ENCODE data around the gene GALNT17. TPM values are rescaled to one million over a fixed set of nuclear protein-coding genes. Genes with fewer than 3 reads are reported as not detected.

The GALNT17 gene
- total RNA-seq, 1 donor: 0.18 TPM

DNA sequence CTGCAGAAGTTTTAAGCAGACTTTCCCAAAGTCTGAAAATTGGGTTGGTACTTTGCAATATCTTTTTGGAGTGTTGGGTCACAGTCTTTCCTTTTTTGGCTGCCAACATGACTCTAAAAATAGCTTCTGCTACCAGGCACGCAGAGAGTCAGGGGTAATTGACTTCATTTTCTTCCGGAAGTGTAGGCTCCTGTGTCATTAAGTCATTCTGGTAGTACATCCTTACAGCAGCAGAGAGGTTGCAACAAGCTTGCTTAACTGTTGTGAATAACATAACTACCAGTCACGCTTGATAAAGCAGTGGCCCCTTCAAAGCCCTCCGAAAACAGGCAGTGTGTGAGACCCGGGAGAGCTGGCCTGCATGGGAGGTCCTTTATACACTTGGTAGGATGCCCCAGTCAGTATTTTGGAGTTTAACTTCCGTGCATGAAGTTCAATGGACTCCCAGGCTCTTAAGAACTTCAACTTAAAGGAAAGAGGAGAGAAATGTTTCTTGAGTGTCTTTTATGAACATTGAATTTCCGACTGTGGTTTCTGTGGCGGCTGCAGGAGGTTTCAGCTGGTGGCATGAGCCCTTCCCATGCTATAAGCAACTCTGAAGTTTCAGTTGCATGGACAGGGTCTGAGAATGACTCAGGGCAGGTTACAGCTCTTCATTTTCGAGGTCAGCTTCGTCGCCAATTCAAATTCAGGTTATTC, 310.7 kb downstream of the GALNT17 start:
- TF ChIP-seq, protein P1, sequence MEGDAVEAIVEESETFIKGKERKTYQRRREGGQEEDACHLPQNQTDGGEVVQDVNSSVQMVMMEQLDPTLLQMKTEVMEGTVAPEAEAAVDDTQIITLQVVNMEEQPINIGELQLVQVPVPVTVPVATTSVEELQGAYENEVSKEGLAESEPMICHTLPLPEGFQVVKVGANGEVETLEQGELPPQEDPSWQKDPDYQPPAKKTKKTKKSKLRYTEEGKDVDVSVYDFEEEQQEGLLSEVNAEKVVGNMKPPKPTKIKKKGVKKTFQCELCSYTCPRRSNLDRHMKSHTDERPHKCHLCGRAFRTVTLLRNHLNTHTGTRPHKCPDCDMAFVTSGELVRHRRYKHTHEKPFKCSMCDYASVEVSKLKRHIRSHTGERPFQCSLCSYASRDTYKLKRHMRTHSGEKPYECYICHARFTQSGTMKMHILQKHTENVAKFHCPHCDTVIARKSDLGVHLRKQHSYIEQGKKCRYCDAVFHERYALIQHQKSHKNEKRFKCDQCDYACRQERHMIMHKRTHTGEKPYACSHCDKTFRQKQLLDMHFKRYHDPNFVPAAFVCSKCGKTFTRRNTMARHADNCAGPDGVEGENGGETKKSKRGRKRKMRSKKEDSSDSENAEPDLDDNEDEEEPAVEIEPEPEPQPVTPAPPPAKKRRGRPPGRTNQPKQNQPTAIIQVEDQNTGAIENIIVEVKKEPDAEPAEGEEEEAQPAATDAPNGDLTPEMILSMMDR (IDR thresholded peaks at IDR 0.05; ENCODE audit: insufficient read depth, low read length): no peak
- H3K4me3 ChIP-seq (ENCODE audit: low read depth, low read length): no peak overlapping the region
- DNase-seq (ENCODE audit: low read depth): no peak

GRCh38 chr7:71443191-71443530, 311.2 kb downstream of the GALNT17 start:
- TF ChIP-seq, protein P1 (IDR thresholded peaks at IDR 0.05; ENCODE audit: insufficient read depth, low read length): no peak
- DNase-seq (ENCODE audit: low read depth): no peak

GRCh38 chr7:71444130-71444529, 312.2 kb downstream of the GALNT17 start:
- no peak overlapping the region for H3K4me3 ChIP-seq (ENCODE audit: low read depth, low read length)
- DNase-seq (ENCODE audit: low read depth): no peak
- TF ChIP-seq, protein P1 (IDR thresholded peaks at IDR 0.05; ENCODE audit: insufficient read depth, low read length): no peak

More at GRCh38 chr7:71443191-71443530, 311.2 kb downstream of the GALNT17 start:
- H3K4me3 ChIP-seq (ENCODE audit: low read depth, low read length): no peak overlapping the region

DNA sequence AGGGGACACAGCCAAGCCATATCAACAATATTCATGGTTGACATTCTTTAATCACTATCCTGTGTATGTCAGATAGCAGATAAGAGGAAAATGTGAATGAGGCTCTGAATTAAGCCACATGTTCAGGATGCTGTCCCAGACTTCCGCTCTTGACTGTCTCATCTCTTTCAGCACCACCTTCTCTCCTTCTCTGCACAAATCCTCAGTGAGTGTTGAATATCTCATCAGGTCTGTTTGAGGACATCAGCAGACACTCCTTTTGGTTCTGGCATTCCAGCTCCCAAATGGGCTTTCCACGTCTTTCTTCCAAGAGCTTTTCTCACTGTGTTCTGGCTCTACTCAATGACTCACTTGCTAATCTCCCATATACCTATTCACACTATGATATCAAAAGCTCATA, 321.7 kb downstream of the GALNT17 start:
- no peak for DNase-seq (ENCODE audit: low read depth)
- TF ChIP-seq, protein P1 (IDR thresholded peaks at IDR 0.05; ENCODE audit: insufficient read depth, low read length): no peak
- no peak overlapping the region for H3K4me3 ChIP-seq (ENCODE audit: low read depth, low read length)

- TF ChIP-seq, protein P1 (IDR thresholded peaks at IDR 0.05; ENCODE audit: insufficient read depth, low read length): no peak
- DNase-seq (ENCODE audit: low read depth): no peak
- no peak overlapping the region for H3K4me3 ChIP-seq (ENCODE audit: low read depth, low read length)
Observed at GRCh38 chr7:71454981-71455380, 323.0 kb downstream of the GALNT17 start.

GRCh38 chr7:71457021-71457420, 325.1 kb downstream of the GALNT17 start:
- no peak overlapping the region for H3K4me3 ChIP-seq (ENCODE audit: low read depth, low read length)
- DNase-seq (ENCODE audit: low read depth): no peak
- TF ChIP-seq, protein P1 (IDR thresholded peaks at IDR 0.05; ENCODE audit: insufficient read depth, low read length): no peak

Measured in fibroblast of the aortic adventitia (primary cell).